Keratinocyte (primary cell): ENCODE measurements around the gene PPM1D.

Experiments used
- EZH2 ChIP-seq: IDR thresholded peaks from one replicate; pipeline ENCODE4 v1.6.1; 2012; ENCODE audit warnings: inconsistent platforms, mild to moderate bottlenecking, low read length, moderate library complexity
- TF ChIP-seq, protein P1 (sequence below), 3 experiments: IDR thresholded peaks in 1 of 3; conservative IDR thresholded peaks in 1 of 3; optimal IDR thresholded peaks in 1 of 3; 2 replicates in 2 of 3; 3 replicates in 1 of 3; pipeline versions ENCODE3 to v1.5.1; 2011; ENCODE audit warnings: low read length in 3 of 3, mild to moderate bottlenecking in 3 of 3, moderate library complexity in 2 of 3, control low read depth in 1 of 3, inconsistent platforms in 1 of 3; ENCODE audit not compliant: insufficient read depth in 2 of 3; ENCODE audit errors: extremely low read depth in 1 of 3

DNA sequence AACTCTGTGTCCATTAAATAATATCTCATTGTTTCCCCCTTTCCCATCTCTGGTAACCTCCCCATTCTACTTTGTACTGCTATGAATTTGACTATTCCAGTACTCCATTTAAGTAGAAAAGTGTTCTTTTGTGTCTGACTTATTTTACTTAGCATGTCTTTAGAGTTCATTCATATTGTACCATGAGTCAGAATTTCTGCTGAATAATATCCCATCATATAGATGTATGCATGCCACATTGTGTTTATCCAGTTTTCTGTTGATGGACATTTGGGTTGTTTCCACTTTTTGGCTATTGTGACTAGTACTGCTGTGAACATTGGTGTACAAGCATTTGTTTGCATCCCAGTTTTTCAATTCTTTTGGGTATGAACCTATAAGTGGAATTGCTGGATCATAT is 6.0 kb downstream of the PPM1D start:
- TF ChIP-seq, protein P1, sequence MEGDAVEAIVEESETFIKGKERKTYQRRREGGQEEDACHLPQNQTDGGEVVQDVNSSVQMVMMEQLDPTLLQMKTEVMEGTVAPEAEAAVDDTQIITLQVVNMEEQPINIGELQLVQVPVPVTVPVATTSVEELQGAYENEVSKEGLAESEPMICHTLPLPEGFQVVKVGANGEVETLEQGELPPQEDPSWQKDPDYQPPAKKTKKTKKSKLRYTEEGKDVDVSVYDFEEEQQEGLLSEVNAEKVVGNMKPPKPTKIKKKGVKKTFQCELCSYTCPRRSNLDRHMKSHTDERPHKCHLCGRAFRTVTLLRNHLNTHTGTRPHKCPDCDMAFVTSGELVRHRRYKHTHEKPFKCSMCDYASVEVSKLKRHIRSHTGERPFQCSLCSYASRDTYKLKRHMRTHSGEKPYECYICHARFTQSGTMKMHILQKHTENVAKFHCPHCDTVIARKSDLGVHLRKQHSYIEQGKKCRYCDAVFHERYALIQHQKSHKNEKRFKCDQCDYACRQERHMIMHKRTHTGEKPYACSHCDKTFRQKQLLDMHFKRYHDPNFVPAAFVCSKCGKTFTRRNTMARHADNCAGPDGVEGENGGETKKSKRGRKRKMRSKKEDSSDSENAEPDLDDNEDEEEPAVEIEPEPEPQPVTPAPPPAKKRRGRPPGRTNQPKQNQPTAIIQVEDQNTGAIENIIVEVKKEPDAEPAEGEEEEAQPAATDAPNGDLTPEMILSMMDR (optimal IDR thresholded peaks at IDR 0.05 in 1 of 3, IDR thresholded peaks at IDR 0.05 in 1 of 3, conservative IDR thresholded peaks at IDR 0.05 in 1 of 3; ENCODE audit: extremely low read depth in 1 of 3, insufficient read depth in 2 of 3, low read length in 3 of 3) = no peak
- no peak for TF ChIP-seq EZH2
